Measurements from ENCODE around the gene TEP1. TPM values are rescaled to one million over a fixed set of nuclear protein-coding genes. Genes with fewer than 3 reads are reported as not detected.
A peak's percentile ranks its signal among the peaks of the same experiment; 100 is the strongest.

The TEP1 gene
- total RNA-seq, 1 experiment from 2014 or later: 20.4 TPM

- CTCF ChIA-PET: interaction anchor here (0.6 to 2.1 kb wide), 10 partner anchors 10 to 231 kb away, joined by 3 to 8 read pairs (median 4); partner anchors contain the start of gene TEP1
- intact Hi-C loops (cut with micrococcal nuclease): no loop called here
- POLR2A ChIA-PET: interaction anchor here (0.6 to 2.8 kb wide), 15 partner anchors 9 to 792 kb away, joined by 3 to 39 read pairs (median 5); partner anchors contain the start of genes APEX1, OSGEP, PARP2 and PIP4P1
- Mint-ChIP-seq H3K4me1 (ENCODE audit: insufficient read depth, unreplicated experiment) (peaks cover 14% of the 10 kb centered on the region), H3K4me3 (ENCODE audit: unreplicated experiment) (peak overlapping the region; percentile 51), H3K27me3 (ENCODE audit: insufficient read depth, unreplicated experiment) (no peaks in the 10 kb centered on the region), H3K27ac (ENCODE audit: low read depth, unreplicated experiment) (peak overlapping the region; percentile 94), H3K9me3 (ENCODE audit: unreplicated experiment) (no peaks in the 10 kb centered on the region), H3K36me3 (ENCODE audit: insufficient read depth, unreplicated experiment) (peaks cover 89% of the 10 kb centered on the region)
- BruUV-seq (replicated peaks): no TSS peak
- no peak for TF ChIP-seq CTCF (IDR thresholded peaks at IDR 0.05; ENCODE audit: unreplicated experiment)
- peak; percentile 84 for DNase-seq (ENCODE audit: unreplicated experiment)
Observed at GRCh38 chr14:20400965-20401593, 12.2 kb downstream of the TEP1 start.

GRCh38 chr14:20400589-20400964 is 12.7 kb downstream of the TEP1 start:
- H3K36me3 Mint-ChIP-seq (ENCODE audit: insufficient read depth, unreplicated experiment): peaks cover 87% of the 10 kb centered on the region
- DNase-seq (ENCODE audit: unreplicated experiment): no peak
- no peaks in the 10 kb centered on the region for H3K27me3 Mint-ChIP-seq (ENCODE audit: insufficient read depth, unreplicated experiment)
- POLR2A ChIA-PET: interaction anchor here (0.6 to 2.8 kb wide), 10 partner anchors 9 to 793 kb away, joined by 3 to 39 read pairs (median 4); partner anchors contain the start of genes APEX1, OSGEP, PARP2 and TEP1
- H3K27ac Mint-ChIP-seq (ENCODE audit: low read depth, unreplicated experiment): peak overlapping the region; percentile 94
- no peaks in the 10 kb centered on the region for H3K9me3 Mint-ChIP-seq (ENCODE audit: unreplicated experiment)
- H3K4me3 Mint-ChIP-seq (ENCODE audit: unreplicated experiment): peak overlapping the region; percentile 51
- BruUV-seq (replicated peaks): TSS peak; percentile 70
- H3K4me1 Mint-ChIP-seq (ENCODE audit: insufficient read depth, unreplicated experiment): peaks cover 14% of the 10 kb centered on the region
- no peak for TF ChIP-seq CTCF (IDR thresholded peaks at IDR 0.05; ENCODE audit: unreplicated experiment)
- CTCF ChIA-PET: interaction anchor here (1.0 to 2.1 kb wide), 3 partner anchors 9 to 209 kb away, joined by 3 to 8 read pairs (median 4); no protein-coding TSS in a partner anchor
- intact Hi-C loops (cut with micrococcal nuclease): no loop called here

- BruUV-seq (replicated peaks): no TSS peak
- ChIA-PET POLR2A (no interaction called here), CTCF (no interaction called here)
- no peak overlapping the region for H3K4me3 Mint-ChIP-seq (ENCODE audit: unreplicated experiment)
- no peaks in the 10 kb centered on the region for H3K27me3 Mint-ChIP-seq (ENCODE audit: insufficient read depth, unreplicated experiment)
- TF ChIP-seq CTCF (IDR thresholded peaks at IDR 0.05; ENCODE audit: unreplicated experiment): no peak
- peaks cover 73% of the 10 kb centered on the region for H3K36me3 Mint-ChIP-seq (ENCODE audit: insufficient read depth, unreplicated experiment)
- intact Hi-C loops (cut with micrococcal nuclease): no loop called here
- peaks cover 14% of the 10 kb centered on the region for H3K4me1 Mint-ChIP-seq (ENCODE audit: insufficient read depth, unreplicated experiment)
- H3K27ac Mint-ChIP-seq (ENCODE audit: low read depth, unreplicated experiment): no peak overlapping the region
- DNase-seq (ENCODE audit: unreplicated experiment): no peak
- no peaks in the 10 kb centered on the region for H3K9me3 Mint-ChIP-seq (ENCODE audit: unreplicated experiment)
Observed at GRCh38 chr14:20397511-20397910, 15.8 kb downstream of the TEP1 start.

GRCh38 chr14:20391505-20391904 is 21.8 kb downstream of the TEP1 start:
- no peaks in the 10 kb centered on the region for H3K9me3 Mint-ChIP-seq (ENCODE audit: unreplicated experiment)
- no peak overlapping the region for H3K27ac Mint-ChIP-seq (ENCODE audit: low read depth, unreplicated experiment)
- intact Hi-C loops (cut with micrococcal nuclease): no loop called here
- H3K4me1 Mint-ChIP-seq (ENCODE audit: insufficient read depth, unreplicated experiment): no peaks in the 10 kb centered on the region
- H3K36me3 Mint-ChIP-seq (ENCODE audit: insufficient read depth, unreplicated experiment): peaks cover 79% of the 10 kb centered on the region
- DNase-seq (ENCODE audit: unreplicated experiment): no peak
- H3K4me3 Mint-ChIP-seq (ENCODE audit: unreplicated experiment): no peak overlapping the region
- BruUV-seq (replicated peaks): no TSS peak
- H3K27me3 Mint-ChIP-seq (ENCODE audit: insufficient read depth, unreplicated experiment): no peaks in the 10 kb centered on the region
- ChIA-PET CTCF (interaction anchor here (1.3 to 1.4 kb wide), 2 partner anchors 10 kb away, joined by 3 read pairs; no protein-coding TSS in a partner anchor), POLR2A (interaction anchor here (0.9 to 1.1 kb wide), 3 partner anchors 10 to 290 kb away, joined by 3 read pairs; no protein-coding TSS in a partner anchor)
- no peak for TF ChIP-seq CTCF (IDR thresholded peaks at IDR 0.05; ENCODE audit: unreplicated experiment)

Measured in MCF 10A (cell line).